Islet of Langerhans (tissue), 1 donor: ENCODE data around the gene ADM5.

Experiments
- FAIRE-seq: peaks from one replicate; lab custom pipeline; 2011; peaks lifted over from hg19 to GRCh38; lab: Jason Lieb, UNC

Gene ADM5, protein sequence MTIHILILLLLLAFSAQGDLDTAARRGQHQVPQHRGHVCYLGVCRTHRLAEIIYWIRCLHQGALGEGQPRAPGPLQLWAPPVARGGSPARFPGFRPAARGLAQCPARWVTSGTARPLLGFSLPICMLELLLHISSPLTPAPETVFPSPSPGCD

DNA sequence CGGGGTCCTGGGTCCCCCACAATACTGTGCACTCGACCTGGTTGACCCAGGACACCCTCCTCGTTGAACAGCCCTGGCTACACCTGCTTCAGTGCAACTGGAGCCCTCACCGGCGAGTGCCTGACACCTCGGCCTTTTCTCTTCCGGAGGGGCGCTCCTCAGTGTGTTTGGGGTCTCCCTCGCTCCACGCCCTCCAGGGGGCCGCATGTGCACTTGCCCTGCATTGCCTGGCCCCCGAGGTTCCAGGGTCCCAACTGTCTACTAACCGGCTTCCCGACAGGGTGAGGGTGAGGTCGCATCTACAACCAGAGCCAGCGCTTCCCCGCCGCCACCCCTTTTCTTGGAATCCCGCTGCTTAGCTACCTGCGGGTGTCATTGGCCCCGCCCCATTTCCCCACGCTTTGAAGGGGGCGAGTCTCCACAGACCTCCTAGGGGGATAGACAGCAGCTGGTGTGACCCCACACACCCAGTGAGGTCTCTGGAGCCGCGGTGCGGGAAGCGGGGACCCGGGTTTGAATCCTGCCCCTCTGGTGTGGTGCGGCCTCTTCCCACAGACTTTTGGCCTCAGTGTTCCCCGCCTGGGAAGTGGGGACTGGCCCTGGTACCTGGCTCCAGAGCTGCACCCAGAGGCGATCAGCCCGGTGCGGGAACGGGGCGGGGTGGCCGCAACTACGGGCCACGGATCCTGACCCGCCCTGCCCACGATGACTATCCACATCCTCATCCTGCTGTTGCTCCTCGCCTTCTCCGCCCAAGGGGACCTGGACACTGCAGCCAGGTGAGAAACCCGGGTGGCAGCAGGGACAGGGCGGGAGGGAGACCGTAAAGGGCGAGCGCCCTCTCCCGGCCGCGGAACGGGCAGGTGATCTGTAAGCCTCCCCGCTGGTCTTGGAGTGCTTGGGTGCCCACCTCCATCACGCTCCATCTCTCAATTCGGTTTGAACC is at the start of gene ADM5:
Gene ADM5 (plus strand): TSS at position 462 of the 946 bp plus-strand sequence. CDS start 244 bp downstream, at position 706.
- FAIRE-seq = no peak

DNA sequence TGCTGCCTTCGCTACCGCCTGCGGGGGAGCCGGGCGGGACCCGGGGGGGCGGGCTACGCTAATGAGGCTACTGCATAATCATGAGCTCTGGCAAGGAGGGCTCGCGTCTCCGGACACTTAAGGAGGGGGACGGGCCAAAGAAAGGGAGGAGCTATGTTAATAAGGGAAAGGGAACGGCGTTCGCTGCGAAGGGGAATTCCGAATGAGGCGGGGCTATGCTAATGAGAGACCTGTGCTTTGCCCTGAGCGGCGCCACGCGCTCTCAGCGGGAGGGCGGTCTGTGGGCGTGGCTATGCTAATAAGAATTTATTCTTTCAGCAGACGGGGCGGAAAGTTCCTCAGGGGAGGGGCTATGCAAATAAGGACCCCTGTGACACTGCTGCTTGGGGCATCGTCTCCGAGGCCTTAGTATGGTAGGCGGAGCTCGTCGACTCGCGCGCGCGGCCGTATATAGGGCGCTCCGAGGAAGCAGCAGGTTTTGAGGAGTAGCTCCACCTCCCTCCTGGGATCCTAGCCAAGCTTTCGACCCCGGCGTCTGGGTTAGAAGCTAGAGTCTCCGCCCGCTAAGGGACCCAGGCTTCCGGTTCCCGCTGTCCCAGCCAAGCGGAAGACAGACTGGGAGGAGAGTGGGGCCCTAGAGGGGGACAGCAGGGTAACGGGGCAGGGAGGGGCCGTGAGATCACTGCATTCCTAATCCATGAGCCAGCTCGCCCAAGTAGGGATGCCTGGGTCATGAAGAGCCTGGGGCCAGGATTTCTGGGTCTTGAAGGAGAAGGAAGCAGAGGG is 49.1 kb upstream of the ADM5 start, which contains the start of gene RRAS:
Gene RRAS (minus strand): TSS at position 31 of the 786 bp plus-strand sequence. CDS start 45 bp downstream, outside the sequence.
- FAIRE-seq = peak; percentile 58

DNA sequence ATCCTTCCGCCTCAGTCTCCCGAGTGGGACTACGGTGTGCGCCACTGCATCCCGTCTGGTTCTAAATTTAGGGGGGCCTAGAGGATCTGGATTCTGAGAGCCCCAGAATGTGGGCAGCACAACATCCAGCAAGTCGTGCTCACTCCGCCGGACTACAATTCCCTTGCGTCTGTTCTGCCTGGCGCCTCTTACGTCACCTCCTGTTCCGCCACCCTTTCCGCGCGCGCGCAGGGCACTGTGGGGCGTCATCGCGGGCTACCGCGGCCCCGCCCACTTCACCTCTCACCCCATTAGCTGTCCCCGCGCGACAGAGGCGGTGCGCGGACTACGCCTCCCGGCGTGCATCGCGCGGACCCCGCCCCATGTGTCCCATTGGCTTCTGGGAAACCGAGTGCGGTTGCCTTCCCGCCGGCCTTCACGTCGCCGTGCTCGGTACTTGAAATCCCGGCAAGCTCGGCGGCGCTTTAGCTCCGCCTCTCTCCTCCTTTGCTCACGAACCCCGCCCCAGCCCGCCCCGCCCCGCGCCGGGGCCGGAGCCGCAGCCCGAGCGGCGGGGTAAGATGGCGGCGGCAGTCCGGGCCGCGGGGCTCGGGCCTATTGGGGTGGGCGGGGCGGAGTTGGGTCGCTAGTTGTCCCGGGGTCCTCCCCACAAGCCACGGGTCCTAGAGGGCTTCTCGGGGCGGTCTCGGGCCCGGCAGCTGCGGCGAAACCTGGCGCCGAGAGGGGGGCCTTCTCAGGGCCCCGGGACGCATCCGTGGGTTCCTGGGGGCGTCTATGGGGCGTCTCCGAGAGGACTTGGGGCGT is 47.5 kb upstream of the ADM5 start, which contains the start of gene SCAF1:
Gene SCAF1 (plus strand): TSS at position 522 of the 804 bp plus-strand sequence. CDS start 2,818 bp downstream, outside the sequence.
- FAIRE-seq = peak; percentile 89

DNA sequence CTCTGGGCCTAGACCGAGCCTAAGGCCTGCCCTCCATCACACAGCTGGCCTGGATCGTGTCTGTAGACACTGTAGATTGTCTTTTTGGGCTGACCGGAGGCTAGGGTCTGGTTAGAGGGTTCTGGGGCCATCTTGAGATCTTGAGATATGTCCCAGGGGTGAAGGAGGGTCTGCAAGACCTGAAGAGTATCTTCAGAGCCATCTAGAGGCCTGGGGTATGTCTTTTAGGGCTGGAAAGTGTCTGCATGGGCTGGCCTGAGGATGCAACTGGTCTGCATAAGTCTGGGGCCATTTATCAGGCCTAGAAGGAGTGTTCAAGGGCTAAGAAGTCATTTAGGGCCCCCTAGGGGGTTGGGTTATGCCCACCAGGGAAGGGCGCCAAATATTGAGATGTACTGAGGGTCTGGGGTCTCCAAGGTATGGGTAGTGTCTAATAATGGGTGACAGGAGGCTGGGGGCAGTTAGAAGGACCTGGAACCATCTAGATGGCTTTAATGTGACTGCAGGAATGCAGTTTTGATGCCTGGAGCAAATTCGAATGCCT is 46.8 kb upstream of the ADM5 start:
- no peak for FAIRE-seq

DNA sequence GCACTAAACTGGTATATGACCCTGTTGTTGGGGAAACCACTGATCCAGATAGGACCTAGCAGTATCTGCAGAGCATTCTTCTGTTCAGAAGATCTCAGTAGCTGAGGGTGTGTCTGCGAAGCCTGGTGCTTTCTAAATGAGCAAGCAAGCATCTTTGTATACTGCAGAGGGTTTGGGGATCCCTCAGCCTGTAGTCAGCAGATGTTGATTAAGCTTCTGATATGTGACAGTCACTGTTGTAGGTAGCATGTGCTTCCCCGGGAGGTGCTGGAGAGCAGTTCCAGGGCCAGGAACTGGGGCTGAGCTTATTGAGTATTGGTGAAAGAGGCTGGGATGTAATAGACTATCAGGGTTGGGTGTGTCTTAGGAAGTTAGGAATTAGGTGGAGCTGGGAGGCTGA is 45.9 kb upstream of the ADM5 start:
- FAIRE-seq = no peak

DNA sequence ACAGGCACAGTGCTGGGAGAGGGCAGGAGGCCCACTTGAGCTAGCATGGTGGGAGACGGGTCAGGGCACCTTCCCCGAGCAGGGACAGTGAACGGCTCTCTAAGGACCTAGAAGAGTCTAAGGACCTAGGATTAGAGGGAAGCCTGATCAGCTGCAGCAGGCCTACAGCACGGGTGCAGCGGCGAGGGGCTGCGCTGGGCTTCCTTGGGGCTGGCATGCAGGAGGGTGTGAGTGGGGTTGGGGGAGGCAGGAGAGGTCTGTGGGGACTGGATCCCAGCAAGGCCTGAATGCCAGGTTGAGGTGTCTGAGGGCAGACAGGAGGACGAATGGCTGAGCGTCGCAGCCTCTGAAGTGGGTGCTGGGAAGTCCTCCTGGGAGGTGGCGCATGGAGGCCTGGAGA is 43.8 kb upstream of the ADM5 start:
- FAIRE-seq = no peak

DNA sequence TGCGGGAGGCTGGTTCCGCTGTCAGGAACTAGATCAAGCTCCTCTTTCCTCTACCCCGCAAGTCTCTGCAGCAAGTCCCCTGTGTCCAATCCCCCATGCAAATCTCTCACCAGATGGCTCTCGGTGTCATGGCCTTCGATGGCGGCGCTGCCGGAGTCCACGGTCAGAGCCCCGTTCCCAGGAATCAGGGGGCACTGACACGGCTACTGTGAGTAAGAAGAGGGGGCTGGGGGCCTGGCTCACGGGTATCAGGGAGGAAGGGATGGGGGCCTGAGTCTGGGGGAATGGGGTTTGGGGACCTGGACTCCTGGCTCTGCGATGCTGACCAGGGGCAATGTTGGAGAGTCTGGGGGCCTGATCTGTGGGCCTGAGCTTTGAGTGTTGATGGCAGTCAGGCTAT is 43.4 kb upstream of the ADM5 start:
- no peak for FAIRE-seq

DNA sequence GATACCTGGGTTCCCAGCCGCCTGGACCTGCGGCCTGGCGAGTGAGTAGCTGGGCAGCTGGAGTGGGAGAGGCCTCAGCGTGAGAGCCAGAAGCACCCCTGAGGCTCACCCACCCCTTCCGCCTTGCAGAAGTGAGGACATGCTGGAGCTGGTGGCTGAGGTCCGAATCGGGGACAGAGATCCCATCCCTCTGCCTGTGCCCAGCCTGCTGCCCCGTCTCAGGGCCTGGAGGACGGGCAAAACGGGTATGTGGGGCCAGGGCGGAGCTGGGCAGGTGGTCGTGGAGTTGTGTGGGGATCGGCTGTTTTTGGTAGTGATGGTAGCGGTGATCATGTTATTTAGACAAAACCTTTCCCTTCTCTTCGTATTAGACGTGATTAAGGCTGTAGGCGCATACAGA is 42.8 kb upstream of the ADM5 start:
- no peak for FAIRE-seq

DNA sequence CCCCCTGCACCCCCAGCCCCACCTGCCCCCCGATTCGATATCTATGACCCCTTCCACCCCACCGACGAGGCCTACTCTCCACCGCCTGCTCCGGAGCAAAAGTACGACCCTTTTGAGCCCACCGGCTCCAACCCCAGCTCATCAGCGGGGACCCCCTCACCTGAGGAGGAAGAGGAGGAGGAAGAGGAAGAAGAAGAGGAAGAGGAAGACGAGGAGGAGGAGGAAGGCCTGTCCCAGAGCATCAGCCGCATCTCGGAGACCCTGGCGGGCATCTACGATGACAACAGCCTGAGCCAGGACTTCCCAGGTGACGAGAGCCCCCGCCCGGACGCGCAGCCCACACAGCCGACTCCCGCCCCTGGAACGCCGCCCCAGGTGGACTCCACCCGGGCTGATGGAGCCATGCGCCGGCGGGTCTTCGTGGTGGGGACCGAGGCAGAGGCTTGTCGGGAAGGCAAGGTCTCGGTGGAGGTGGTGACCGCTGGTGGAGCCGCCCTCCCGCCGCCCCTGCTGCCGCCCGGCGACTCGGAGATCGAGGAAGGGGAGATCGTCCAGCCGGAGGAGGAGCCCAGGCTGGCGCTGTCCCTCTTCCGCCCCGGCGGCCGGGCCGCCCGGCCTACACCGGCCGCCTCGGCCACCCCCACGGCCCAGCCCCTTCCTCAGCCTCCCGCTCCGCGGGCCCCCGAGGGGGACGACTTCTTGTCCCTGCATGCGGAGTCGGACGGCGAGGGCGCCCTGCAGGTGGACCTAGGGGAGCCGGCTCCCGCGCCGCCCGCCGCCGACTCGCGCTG is 38.2 kb upstream of the ADM5 start:
- no peak for FAIRE-seq

DNA sequence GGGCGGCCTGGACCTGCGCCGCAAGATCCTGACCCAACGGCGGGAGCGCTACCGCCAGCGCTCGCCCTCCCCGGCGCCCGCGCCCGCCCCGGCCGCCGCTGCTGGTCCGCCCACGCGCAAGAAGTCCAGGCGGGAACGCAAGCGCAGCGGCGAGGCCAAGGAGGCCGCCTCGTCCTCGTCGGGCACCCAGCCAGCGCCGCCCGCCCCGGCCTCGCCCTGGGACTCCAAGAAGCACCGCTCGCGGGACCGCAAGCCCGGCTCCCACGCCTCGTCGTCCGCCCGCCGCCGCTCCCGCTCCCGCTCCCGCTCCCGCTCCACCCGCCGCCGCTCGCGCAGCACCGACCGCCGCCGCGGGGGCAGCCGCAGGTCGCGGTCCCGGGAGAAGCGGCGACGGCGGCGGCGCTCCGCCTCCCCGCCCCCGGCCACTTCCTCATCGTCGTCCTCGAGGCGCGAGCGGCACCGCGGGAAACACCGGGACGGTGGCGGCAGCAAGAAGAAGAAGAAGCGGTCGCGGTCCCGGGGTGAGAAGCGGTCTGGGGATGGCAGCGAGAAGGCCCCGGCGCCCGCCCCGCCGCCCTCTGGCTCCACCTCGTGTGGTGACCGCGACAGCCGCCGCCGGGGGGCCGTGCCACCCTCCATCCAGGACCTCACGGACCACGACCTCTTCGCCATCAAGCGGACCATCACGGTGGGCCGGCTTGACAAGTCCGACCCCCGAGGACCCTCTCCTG is 37.4 kb upstream of the ADM5 start:
- no peak for FAIRE-seq

DNA sequence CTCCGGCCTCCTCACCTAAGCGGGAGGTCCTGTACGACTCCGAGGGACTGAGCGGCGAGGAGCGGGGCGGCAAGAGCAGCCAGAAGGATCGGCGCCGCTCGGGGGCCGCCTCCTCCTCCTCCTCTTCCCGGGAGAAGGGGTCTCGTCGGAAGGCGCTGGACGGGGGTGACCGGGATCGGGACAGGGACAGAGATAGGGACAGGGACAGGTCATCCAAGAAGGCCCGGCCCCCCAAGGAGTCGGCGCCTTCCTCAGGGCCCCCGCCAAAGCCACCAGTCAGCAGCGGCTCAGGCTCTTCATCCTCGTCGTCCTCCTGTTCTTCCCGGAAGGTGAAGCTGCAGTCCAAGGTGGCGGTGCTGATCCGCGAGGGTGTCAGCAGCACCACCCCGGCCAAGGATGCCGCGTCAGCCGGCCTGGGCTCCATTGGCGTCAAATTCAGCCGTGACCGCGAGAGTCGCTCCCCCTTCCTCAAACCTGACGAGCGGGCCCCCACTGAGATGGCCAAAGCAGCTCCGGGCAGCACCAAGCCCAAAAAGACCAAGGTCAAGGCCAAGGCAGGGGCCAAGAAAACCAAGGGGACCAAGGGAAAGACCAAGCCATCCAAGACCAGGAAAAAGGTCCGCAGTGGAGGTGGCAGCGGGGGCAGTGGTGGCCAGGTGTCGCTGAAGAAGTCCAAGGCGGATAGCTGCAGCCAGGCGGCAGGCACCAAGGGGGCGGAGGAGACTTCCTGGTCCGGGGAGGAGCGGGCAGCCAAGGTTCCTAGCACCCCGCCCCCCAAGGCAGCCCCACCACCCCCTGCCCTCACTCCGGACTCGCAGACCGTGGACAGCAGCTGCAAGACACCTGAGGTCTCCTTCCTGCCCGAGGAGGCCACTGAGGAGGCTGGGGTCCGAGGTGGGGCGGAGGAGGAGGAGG is 36.6 kb upstream of the ADM5 start:
- FAIRE-seq = no peak

DNA sequence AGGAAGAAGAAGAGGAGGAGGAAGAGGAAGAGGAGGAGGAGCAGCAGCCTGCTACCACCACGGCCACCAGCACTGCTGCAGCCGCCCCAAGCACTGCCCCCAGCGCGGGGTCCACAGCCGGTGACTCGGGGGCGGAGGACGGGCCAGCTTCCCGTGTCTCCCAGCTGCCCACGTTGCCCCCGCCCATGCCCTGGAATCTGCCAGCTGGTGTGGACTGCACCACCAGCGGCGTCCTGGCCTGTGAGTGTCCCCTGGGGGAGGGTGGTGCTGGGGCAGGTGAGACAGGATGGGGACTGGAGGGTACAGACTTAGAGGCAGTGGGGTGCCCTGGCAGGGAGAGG is 36.0 kb upstream of the ADM5 start:
- no peak for FAIRE-seq

DNA sequence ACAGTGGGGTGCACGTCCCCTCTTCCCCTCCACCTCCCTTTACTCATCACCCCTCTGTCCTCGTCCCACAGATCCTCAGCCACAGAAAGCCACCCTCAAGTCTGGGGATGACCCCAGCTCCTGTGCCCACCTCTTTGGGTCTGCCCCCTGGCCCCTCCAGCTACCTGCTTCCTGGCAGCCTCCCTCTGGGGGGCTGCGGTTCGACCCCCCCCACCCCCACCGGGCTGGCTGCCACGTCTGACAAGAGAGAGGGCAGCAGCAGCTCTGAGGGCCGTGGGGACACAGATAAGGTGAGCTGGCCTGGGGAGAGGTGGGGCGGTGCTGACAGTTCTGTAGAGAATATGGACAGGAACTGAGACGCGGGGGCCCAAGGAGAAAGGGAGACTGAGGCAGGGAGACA is 34.8 kb upstream of the ADM5 start:
- FAIRE-seq = no peak

DNA sequence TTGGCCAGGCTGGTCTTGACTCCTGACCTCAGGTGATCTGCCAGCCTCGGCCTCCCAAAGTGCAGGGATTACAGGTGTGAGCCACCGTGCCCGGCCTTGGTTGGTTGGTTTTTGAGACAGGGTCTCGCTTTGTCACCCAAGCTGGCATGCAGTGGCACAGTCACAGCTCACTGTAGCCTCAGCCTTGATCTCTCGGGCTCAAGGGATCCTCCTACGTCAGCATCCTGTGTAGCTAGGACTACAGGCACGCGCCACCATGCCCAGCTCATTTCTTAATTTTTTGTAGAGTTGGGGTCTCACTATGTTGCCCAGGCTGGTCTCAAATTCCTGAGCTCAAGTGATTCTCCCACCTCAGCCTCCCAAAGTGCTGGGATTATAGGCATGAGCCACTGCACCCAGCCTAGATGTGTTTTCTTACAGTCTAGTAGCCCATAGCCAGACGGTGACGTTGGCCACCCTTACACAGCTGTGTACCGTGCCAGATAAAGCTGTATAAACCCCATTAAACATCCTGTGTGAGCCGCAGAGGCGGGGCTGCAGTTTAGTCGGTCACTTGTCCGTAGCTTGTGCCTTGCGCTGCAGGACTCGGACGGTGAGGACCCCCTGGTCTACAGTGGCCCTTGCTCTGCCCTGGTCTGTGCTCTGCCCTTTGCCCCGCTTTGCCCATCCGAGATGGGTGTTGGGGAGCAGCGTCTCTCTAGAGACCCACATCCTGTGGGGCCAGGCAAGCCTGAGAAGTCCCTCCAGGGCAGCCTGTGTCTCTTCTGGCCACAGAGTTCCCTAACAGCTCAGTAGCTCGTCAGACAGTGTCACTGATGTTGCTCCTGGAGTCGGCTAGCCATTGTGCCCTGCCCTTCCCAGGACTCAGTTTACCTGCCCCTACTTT is 33.6 kb upstream of the ADM5 start:
- no peak for FAIRE-seq

DNA sequence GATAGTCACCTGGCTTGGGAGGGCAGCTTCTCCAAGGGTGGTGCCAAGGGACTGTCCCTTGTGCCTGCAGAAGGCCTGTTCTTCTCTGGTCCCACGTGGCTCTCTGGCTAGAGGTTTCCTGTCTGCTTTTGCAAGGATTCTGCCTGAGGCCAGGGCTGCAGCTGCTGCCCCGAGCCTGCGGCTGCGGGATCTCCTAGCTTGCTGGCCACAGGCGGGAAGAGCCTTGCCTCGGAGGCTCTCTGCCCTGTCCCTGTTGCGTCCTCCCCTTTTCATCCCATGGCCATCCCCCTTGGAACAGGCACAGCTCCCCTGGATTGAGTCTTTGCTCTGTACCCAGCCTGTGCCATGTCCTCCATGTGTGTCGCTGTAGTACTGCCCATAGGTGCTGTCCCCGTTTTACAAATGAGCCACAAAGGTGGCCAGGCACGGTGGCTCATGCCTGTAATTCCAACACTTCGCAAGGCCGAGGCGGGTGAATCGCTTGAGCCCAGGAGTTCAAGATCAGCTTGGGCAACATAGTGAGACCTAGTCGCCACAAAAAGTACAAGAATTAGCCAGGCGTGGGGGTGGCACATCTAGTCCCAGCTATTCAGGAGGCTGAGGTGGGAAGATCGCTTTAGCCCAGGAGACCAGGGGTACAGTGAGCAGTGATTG is 32.8 kb upstream of the ADM5 start:
- FAIRE-seq = no peak

DNA sequence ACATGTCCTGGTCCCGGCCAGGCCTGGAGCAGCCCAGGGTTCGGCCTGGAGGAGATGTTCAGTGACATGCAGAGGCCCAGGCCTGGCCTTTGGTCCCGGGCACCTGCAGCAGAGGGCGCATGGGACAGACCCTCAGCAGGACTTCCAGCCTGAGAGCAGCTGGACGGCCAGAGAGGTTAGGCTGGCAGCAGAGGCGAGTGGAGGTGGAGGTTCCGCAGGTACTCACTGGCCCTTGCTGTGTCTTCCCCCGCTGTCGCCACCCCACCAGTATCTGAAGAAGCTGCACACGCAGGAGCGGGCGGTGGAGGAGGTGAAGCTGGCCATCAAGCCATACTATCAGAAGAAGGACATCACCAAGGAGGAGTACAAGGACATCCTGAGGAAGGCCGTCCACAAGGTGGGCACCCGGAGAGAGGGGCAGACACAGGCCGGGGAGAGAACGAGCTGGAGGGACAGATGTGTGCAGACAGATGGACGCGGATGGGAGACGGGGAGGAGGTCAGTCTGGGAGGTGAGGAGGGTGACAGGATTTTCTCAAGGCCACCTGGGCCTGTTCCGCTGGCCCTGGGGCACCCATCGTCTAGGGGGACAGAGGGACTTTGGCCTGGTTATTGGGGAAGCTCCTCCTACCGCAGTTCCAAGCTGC is 31.8 kb upstream of the ADM5 start:
- FAIRE-seq = no peak

DNA sequence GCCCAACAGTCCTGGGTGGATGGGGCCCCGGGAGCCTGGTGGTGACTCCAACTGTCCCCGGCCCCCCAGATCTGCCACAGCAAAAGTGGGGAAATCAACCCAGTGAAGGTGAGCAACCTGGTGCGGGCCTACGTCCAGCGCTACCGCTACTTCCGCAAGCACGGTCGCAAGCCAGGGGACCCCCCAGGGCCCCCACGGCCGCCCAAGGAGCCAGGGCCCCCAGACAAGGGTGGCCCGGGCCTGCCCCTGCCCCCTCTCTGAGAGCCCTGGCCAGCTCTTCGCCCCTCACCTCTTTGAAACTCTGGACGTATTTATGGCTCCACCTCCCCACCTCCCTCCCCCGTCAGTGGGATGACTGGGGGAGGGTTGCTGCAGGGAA is 31.3 kb upstream of the ADM5 start:
- no peak for FAIRE-seq
